ENCODE data around the gene CHST15.

The CHST15 gene

DNA sequence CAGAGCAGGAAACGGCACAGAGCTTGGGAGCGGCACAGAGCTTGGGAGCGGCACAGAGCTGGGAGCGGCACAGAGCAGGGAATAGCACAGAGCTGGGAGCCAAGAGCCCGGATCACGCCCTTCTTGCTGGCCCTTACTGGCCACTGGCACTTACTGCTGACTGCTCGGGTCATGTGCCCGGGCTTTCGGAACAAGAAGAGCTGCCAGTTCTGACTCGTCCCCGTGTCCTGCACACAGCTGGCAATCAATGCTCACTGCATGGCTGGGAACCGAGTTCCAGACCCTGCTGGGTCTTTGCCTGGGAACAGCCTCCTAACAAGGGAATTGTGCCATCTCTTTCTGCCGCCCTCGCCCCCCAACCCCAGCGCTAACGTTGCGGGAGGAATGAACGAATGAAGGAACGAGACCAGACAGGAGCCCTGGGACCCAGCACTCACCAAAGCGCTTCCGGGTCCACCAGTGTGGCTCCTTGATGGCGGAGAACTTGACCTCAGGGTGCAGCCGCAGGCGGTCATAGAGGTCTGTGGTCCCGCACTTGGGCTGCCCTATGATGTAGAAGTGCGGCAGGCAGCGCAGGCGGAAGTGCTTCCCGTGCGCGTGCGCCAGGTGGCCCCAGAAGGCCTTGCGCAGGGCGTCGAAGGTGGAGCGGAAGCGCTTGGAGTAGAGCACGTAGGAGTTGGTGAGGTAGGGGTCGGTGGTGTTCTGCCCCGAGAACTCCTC is 49.1 kb downstream of the CHST15 start:
- Histone ChIP-seq H3K4me3 (IDR thresholded peaks at IDR 0.05; ENCODE audit: insufficient read depth, low read depth, low read length) (no peak overlapping the region), H3K4me1 (ENCODE audit: low read depth, poor library complexity, severe bottlenecking) (peaks cover 43% of the 10 kb centered on the region), H4K20me1 (ENCODE audit: insufficient read depth) (no peaks in the 10 kb centered on the region), H3K27me3 (ENCODE audit: insufficient read depth, low read depth) (no peaks in the 10 kb centered on the region), H3K79me2 (ENCODE audit: insufficient read depth, low read depth) (peaks cover 60% of the 10 kb centered on the region), H3K36me3 (ENCODE audit: insufficient read depth) (peaks cover 11% of the 10 kb centered on the region; the same call in 1 of the 2 replicates), H2AFZ (ENCODE audit: low read depth) (no peak overlapping the region), H3K27ac (no peak overlapping the region), H3K9ac (no peak overlapping the region), H3K4me2 (no peak overlapping the region)
- TF ChIP-seq CTCF (conservative IDR thresholded peaks at IDR 0.05; ENCODE audit: low read depth, low read length), result no peak

DNA sequence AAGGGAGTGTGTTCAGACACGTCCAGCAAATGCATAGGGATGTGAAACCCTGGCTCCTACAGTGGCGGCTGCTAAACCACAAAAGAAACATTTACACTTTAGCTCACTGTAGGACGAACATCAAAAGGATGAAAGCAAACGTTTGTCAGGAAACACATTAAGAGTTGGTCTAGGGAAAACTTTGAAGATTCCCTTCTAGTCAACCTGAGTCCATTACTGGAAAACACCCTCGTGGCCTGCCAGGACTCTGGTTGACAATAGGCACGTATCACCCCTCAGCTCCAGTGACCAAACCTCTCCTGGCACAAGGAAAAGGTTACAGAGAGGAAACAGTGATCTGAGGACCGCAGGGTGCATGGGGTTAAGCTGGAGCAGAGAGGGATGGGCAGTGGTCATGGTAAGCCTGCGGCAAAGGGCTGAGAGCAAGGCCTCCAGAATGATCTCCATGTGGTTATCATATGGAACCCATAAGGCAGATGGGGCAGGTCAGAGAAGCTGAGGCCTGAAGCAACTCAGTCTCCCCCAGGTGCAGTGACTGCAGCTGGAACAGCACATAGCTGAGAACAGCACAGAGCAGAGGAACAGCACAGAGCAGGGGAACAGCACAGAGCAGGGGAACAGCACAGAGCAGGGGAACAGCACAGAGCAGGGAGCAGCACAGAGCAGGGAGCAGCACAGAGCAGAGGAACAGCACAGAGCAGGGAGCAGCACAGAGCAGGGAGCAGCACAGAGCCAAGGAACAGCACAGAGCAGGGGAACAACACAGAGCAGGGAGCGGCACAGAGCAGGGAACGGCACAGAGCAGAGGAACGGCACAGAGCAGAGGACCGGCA is 49.9 kb downstream of the CHST15 start:
- TF ChIP-seq CTCF (conservative IDR thresholded peaks at IDR 0.05; ENCODE audit: low read depth, low read length), result no peak
- no peak overlapping the region for H3K27ac ChIP-seq
- H3K79me2 ChIP-seq (ENCODE audit: insufficient read depth, low read depth), result peaks cover 53% of the 10 kb centered on the region
- H3K27me3 ChIP-seq (ENCODE audit: insufficient read depth, low read depth), result no peaks in the 10 kb centered on the region
- peaks cover 11% of the 10 kb centered on the region; the same call in 1 of the 2 replicates for H3K36me3 ChIP-seq (ENCODE audit: insufficient read depth)
- H3K4me2 ChIP-seq, result no peak overlapping the region
- no peaks in the 10 kb centered on the region for H4K20me1 ChIP-seq (ENCODE audit: insufficient read depth)
- H3K4me3 ChIP-seq (IDR thresholded peaks at IDR 0.05; ENCODE audit: insufficient read depth, low read depth, low read length), result no peak overlapping the region
- H2AFZ ChIP-seq (ENCODE audit: low read depth), result no peak overlapping the region
- peaks cover 50% of the 10 kb centered on the region for H3K4me1 ChIP-seq (ENCODE audit: low read depth, poor library complexity, severe bottlenecking)
- H3K9ac ChIP-seq, result no peak overlapping the region

DNA sequence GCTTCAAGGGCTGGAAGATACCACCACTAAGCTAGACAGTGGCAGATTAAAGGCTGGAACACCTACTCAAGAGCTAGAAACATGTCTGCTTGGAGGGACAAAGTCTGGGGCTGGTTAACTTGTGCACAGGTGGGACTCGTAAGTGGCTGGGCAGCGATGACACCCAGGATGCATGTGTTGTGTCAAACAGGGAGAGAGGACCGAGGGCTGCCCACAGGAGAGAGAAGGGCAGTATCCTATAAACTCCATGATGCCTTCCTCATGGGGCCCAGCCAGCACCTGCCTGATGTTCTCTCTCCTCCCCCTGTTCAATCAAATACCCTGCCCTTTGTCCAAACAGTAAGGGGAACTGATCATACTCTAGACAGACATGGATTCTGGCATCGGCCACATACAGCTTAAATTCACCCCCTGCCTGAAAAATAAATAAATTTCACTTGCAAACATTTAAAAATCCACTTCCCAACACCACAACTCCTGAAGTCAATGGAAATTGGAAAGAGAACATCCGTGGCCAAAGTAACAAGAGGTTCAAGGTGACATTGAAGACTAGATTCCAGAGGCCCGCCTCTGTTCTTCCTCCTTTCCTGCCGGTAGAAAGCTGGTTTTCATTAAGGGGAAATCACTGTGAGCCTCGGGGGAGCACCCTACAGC is 50.6 kb downstream of the CHST15 start:
- Histone ChIP-seq H3K27me3 (ENCODE audit: insufficient read depth, low read depth) (no peaks in the 10 kb centered on the region), H3K4me1 (ENCODE audit: low read depth, poor library complexity, severe bottlenecking) (peaks cover 51% of the 10 kb centered on the region), H2AFZ (ENCODE audit: low read depth) (no peak overlapping the region), H3K4me2 (no peak overlapping the region), H3K36me3 (ENCODE audit: insufficient read depth) (peaks cover 11% of the 10 kb centered on the region; the same call in 1 of the 2 replicates), H3K9ac (no peak overlapping the region), H3K27ac (no peak overlapping the region), H3K4me3 (IDR thresholded peaks at IDR 0.05; ENCODE audit: insufficient read depth, low read depth, low read length) (no peak overlapping the region), H4K20me1 (ENCODE audit: insufficient read depth) (no peaks in the 10 kb centered on the region), H3K79me2 (ENCODE audit: insufficient read depth, low read depth) (peaks cover 45% of the 10 kb centered on the region)
- TF ChIP-seq CTCF (conservative IDR thresholded peaks at IDR 0.05; ENCODE audit: low read depth, low read length), result no peak

GRCh38 chr10:124041675-124042445 is 51.5 kb downstream of the CHST15 start:
- H3K4me1 ChIP-seq (ENCODE audit: low read depth, poor library complexity, severe bottlenecking), result peaks cover 54% of the 10 kb centered on the region
- no peak overlapping the region for H3K4me2 ChIP-seq
- H4K20me1 ChIP-seq (ENCODE audit: insufficient read depth), result no peaks in the 10 kb centered on the region
- TF ChIP-seq CTCF (conservative IDR thresholded peaks at IDR 0.05; ENCODE audit: low read depth, low read length), result no peak
- no peaks in the 10 kb centered on the region for H3K27me3 ChIP-seq (ENCODE audit: insufficient read depth, low read depth)
- H3K4me3 ChIP-seq (IDR thresholded peaks at IDR 0.05; ENCODE audit: insufficient read depth, low read depth, low read length), result no peak overlapping the region
- no peak overlapping the region for H2AFZ ChIP-seq (ENCODE audit: low read depth)
- peaks cover 11% of the 10 kb centered on the region; the same call in 1 of the 2 replicates for H3K36me3 ChIP-seq (ENCODE audit: insufficient read depth)
- H3K79me2 ChIP-seq (ENCODE audit: insufficient read depth, low read depth), result peaks cover 36% of the 10 kb centered on the region
- H3K9ac ChIP-seq, result no peak overlapping the region
- no peak overlapping the region for H3K27ac ChIP-seq
